OCI-LY7 (cell line): ENCODE data around the gene ZBTB22. TPM values are rescaled to one million over a fixed set of nuclear protein-coding genes. Genes with fewer than 3 reads are reported as not detected.

Source experiments
- BruUV-seq: library from RNA; stranded (reverse); fragments of 400-500 nt; replicated peaks from 2 replicates; lab custom pipeline; 2021; lab: Mats Ljungman, UMichigan
- CTCF ChIA-PET: fragments of 300-600 bp; sonication (Branson Sonifier 250); formaldehyde crosslinking; loops from one replicate; lab custom pipeline; 2022; ENCODE audit warnings: antibody characterized with exemption; ENCODE audit not compliant: unreplicated experiment; lab: Charles Lee
- POLR2A ChIA-PET: fragments of 300-600 bp; sonication (Branson Sonifier 250); formaldehyde crosslinking; loops from one replicate; lab custom pipeline; 2022; ENCODE audit warnings: antibody characterized with exemption; lab: Charles Lee
- DNase-seq: peaks from one replicate; pipeline ENCODE4 v3.0.0-alpha.2; 2015; ENCODE audit warnings: low spot score
- H2AFZ ChIP-seq: fragments of 200-600 bp; sonication (generic), shearing (Covaris generic); 2 replicates; pipeline ENCODE4 v1.6.1; 2014; ENCODE audit warnings: mild to moderate bottlenecking, antibody characterized with exemption, low read length, moderate library complexity
- H3K27ac ChIP-seq: fragments of 200-600 bp; sonication (generic); 2 replicates; pipeline ENCODE4 v1.5.1; 2014; ENCODE audit warnings: mixed run types, low read depth, mild to moderate bottlenecking, moderate library complexity, low read length, inconsistent platforms; ENCODE audit not compliant: poor library complexity, severe bottlenecking
- H3K36me3 ChIP-seq: fragments of 200-600 bp; sonication (generic); 2 replicates; pipeline ENCODE4 v1.6.1; 2014; ENCODE audit warnings: mild to moderate bottlenecking, antibody characterized with exemption, low read length, moderate library complexity, mixed read lengths; ENCODE audit not compliant: insufficient read depth
- H3K4me1 ChIP-seq: fragments of 200-600 bp; sonication (generic); 2 replicates; pipeline ENCODE4 v1.5.1; 2014; ENCODE audit warnings: mild to moderate bottlenecking, low read length; ENCODE audit not compliant: insufficient read depth, poor library complexity, severe bottlenecking
- H3K4me2 ChIP-seq: fragments of 200-600 bp; sonication (generic); 2 replicates; pipeline ENCODE4 v1.6.1; 2014; ENCODE audit warnings: mild to moderate bottlenecking, low read length
- H3K4me3 ChIP-seq: fragments of 200-600 bp; sonication (generic); 2 replicates; pipeline ENCODE4 v1.5.1; 2014; ENCODE audit warnings: mild to moderate bottlenecking, low read depth, low read length; ENCODE audit not compliant: poor library complexity, severe bottlenecking
- H3K79me2 ChIP-seq: fragments of 200-600 bp; sonication (generic); 2 replicates; pipeline ENCODE4 v1.6.1; 2016; ENCODE audit warnings: low read depth, mild to moderate bottlenecking, low read length, moderate library complexity, mixed read lengths; ENCODE audit not compliant: insufficient read depth
- H3K9me2 ChIP-seq: fragments of 200-600 bp; sonication (generic); 2 replicates; pipeline ENCODE4 v1.6.1; 2016; ENCODE audit warnings: mild to moderate bottlenecking, low read length, mixed read lengths; ENCODE audit not compliant: insufficient read depth
- H3K9me3 ChIP-seq: fragments of 200-600 bp; sonication (generic); 2 replicates; pipeline ENCODE4 v1.6.1; 2014; ENCODE audit warnings: mild to moderate bottlenecking, mixed run types, low read length, mixed read lengths
- H4K20me1 ChIP-seq: fragments of 200-600 bp; sonication (generic); 2 replicates; pipeline ENCODE4 v1.6.1; 2014; ENCODE audit warnings: mild to moderate bottlenecking, antibody characterized with exemption, low read length, moderate library complexity, mixed read lengths; ENCODE audit not compliant: insufficient read depth
- EZH2phosphoT487 ChIP-seq: fragments of 200-600 bp; sonication (generic); IDR thresholded peaks from 2 replicates; pipeline ENCODE4 v1.6.1; 2018; ENCODE audit warnings: low read depth, borderline replicate concordance, mild to moderate bottlenecking, mixed run types, antibody characterized with exemption, low read length, moderate library complexity, mixed read lengths
- intact Hi-C: fragments of 100-400 bp; cut with micrococcal nuclease; formaldehyde crosslinking; loops from one replicate; pipeline ENCODE4 v1.10.0; 2022; ENCODE audit not compliant: unreplicated experiment
- total RNA-seq, 2 experiments: library from RNA; depleted of rRNA in 1 of 2; stranded (reverse); fragments of >200 nt in 1 of 2; shearing (Covaris generic) in 1 of 2; gene quantifications; 2 replicates each; pipeline ENCODE4 v1.2.3, GENCODE V29; 2014 to 2022
- TF ChIP-seq, protein P1 (sequence below): fragments of 200-600 bp; sonication (generic); conservative IDR thresholded peaks from 2 replicates; pipeline ENCODE4 v1.5.1; 2014; ENCODE audit warnings: mild to moderate bottlenecking, antibody characterized with exemption, low read length, moderate library complexity, mixed read lengths

The ZBTB22 gene
- total RNA-seq, 2 experiments from 2014 or later = 14.1 to 21.6 TPM

GRCh38 chr6:33294086-33294823 lies 23.3 kb downstream of the ZBTB22 start:
- Histone ChIP-seq H2AFZ (no peak overlapping the region), H3K79me2 (peaks cover 15% of the 10 kb centered on the region; the same call in 1 of the 2 replicates), H3K36me3 (peaks cover 57% of the 10 kb centered on the region), H3K27ac (no peak overlapping the region), H3K4me2 (no peak overlapping the region), H4K20me1 (no peaks in the 10 kb centered on the region), H3K4me1 (peaks cover 26% of the 10 kb centered on the region), H3K9me2 (no peaks in the 10 kb centered on the region), H3K4me3 (no peak overlapping the region), H3K9me3 (no peaks in the 10 kb centered on the region)
- intact Hi-C loops = no loop called here
- TF ChIP-seq, protein P1, sequence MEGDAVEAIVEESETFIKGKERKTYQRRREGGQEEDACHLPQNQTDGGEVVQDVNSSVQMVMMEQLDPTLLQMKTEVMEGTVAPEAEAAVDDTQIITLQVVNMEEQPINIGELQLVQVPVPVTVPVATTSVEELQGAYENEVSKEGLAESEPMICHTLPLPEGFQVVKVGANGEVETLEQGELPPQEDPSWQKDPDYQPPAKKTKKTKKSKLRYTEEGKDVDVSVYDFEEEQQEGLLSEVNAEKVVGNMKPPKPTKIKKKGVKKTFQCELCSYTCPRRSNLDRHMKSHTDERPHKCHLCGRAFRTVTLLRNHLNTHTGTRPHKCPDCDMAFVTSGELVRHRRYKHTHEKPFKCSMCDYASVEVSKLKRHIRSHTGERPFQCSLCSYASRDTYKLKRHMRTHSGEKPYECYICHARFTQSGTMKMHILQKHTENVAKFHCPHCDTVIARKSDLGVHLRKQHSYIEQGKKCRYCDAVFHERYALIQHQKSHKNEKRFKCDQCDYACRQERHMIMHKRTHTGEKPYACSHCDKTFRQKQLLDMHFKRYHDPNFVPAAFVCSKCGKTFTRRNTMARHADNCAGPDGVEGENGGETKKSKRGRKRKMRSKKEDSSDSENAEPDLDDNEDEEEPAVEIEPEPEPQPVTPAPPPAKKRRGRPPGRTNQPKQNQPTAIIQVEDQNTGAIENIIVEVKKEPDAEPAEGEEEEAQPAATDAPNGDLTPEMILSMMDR = no peak
- TF ChIP-seq EZH2phosphoT487 = no peak
- no TSS peak for BruUV-seq
- POLR2A ChIA-PET = interaction anchor here (0.6 kb wide), 1 partner anchor 39 kb away, joined by 4 read pairs; no protein-coding TSS in a partner anchor
- CTCF ChIA-PET = no interaction called here
- DNase-seq = no peak

- H3K36me3 ChIP-seq = peaks cover 57% of the 10 kb centered on the region
- no peak overlapping the region for H3K4me2 ChIP-seq
- peaks cover 28% of the 10 kb centered on the region for H3K4me1 ChIP-seq
- no peaks in the 10 kb centered on the region for H3K9me3 ChIP-seq
- H4K20me1 ChIP-seq = no peaks in the 10 kb centered on the region
- no peak overlapping the region for H3K27ac ChIP-seq
- ChIA-PET CTCF (no interaction called here), POLR2A (no interaction called here)
- DNase-seq = no peak
- no peaks in the 10 kb centered on the region for H3K9me2 ChIP-seq
- no peak overlapping the region for H2AFZ ChIP-seq
- no TSS peak for BruUV-seq
- intact Hi-C loops = no loop called here
- no peak overlapping the region for H3K4me3 ChIP-seq
- peaks cover 22% of the 10 kb centered on the region; the same call in 1 of the 2 replicates for H3K79me2 ChIP-seq
- TF ChIP-seq, protein P1 = no peak
- no peak for TF ChIP-seq EZH2phosphoT487
Observed at GRCh38 chr6:33292996-33293682, 24.4 kb downstream of the ZBTB22 start.
